Fibroblast of mammary gland (primary cell): ENCODE data around the gene AXL.
A peak's percentile ranks its signal among the peaks of the same experiment; 100 is the strongest.

Experiments used
- DNase-seq: peaks from one replicate; pipeline ENCODE4 v3.0.0-alpha.2; 2010; ENCODE audit warnings: low read depth
- H3K4me3 ChIP-seq: 2 replicates; pipeline ENCODE4 v1.5.1; 2011; ENCODE audit warnings: low read depth, mild to moderate bottlenecking, low read length, moderate library complexity; ENCODE audit not compliant: control insufficient read depth
- TF ChIP-seq, protein P1 (sequence below): conservative IDR thresholded peaks from 2 replicates; pipeline ENCODE4 v1.5.1; 2011; ENCODE audit warnings: low read depth, low read length, inconsistent platforms; ENCODE audit not compliant: control insufficient read depth, insufficient read depth

AXL gene

DNA sequence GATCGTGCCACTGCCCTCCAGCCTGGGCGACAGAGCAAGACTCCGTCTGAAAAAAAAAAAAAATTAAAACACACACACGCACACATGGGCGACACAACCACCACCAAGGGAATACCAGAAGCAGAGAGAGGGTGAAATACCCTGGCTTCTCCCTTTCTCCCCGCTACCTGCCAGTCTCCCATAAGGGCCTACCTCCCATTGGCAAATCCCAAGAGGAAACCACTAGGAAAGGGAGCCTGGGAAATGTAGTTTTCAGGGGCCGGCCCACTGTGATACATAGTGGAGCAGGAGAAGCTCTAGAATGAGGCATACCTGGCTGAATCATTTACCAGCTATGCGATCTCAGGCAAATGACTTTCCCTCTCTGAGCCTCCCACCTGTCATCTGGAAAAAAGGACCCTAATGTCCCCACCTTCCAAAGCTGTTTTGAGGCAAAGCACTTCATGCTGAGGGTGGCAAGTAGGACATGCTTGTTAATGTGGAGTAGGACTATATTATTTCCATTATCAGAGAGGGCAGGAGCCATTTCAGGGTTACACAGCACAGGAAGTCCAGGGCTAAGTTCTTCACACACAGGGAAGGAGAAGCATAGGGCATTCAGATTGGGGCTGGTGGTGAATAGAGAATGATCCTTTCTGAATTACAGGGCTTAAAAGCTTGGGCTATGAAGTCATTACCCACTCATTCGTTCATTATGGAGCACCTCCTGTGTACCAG, 30.8 kb downstream of the AXL start:
- no peak for DNase-seq
- TF ChIP-seq, protein P1, sequence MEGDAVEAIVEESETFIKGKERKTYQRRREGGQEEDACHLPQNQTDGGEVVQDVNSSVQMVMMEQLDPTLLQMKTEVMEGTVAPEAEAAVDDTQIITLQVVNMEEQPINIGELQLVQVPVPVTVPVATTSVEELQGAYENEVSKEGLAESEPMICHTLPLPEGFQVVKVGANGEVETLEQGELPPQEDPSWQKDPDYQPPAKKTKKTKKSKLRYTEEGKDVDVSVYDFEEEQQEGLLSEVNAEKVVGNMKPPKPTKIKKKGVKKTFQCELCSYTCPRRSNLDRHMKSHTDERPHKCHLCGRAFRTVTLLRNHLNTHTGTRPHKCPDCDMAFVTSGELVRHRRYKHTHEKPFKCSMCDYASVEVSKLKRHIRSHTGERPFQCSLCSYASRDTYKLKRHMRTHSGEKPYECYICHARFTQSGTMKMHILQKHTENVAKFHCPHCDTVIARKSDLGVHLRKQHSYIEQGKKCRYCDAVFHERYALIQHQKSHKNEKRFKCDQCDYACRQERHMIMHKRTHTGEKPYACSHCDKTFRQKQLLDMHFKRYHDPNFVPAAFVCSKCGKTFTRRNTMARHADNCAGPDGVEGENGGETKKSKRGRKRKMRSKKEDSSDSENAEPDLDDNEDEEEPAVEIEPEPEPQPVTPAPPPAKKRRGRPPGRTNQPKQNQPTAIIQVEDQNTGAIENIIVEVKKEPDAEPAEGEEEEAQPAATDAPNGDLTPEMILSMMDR, result no peak
- H3K4me3 ChIP-seq, result no peak overlapping the region

DNA sequence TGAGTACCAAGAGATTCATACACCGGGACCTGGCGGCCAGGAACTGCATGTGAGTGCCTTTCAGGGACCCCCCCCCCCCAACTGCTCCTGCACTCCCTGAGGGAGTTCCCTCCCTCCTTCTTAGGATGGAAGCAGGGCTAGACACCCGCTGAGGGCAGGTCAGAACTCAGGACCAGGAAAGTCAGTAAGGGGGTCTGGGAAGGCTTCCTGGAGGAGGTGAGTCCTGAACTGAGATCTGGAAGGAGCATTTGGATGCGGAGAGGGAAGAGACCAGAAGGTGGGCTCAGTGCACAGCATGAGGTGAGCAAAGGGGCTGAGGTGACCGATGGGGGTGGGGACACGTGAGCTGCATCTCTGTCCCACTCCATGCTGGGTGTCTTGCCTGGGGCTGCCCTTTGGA, 34.6 kb downstream of the AXL start:
- TF ChIP-seq, protein P1, result no peak

DNA sequence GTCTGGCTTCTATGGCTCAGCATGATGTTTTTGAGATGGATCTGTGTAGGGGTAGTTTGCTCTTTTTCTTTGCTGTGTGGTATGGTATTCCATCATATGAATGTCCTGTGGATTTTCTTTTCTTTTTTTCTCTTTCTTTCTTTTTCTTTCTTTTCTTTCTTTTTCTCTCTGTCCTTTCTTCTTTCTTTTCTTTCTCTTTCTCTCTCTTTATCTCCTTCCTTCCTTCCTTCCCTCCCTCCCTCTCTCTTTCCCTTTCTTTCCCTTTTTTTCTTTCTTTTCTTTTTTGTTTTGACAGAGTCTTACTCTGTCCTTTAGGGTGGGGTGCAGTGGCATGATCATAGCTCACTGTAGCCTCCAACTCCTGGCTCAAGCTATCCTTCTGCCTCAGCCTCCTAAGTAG, 36.1 kb downstream of the AXL start:
- TF ChIP-seq, protein P1, result no peak
- H3K4me3 ChIP-seq, result no peak overlapping the region
- no peak for DNase-seq

More for the DNA sequence above, 34.6 kb downstream of the AXL start:
- no peak overlapping the region for H3K4me3 ChIP-seq
- no peak for DNase-seq

DNA sequence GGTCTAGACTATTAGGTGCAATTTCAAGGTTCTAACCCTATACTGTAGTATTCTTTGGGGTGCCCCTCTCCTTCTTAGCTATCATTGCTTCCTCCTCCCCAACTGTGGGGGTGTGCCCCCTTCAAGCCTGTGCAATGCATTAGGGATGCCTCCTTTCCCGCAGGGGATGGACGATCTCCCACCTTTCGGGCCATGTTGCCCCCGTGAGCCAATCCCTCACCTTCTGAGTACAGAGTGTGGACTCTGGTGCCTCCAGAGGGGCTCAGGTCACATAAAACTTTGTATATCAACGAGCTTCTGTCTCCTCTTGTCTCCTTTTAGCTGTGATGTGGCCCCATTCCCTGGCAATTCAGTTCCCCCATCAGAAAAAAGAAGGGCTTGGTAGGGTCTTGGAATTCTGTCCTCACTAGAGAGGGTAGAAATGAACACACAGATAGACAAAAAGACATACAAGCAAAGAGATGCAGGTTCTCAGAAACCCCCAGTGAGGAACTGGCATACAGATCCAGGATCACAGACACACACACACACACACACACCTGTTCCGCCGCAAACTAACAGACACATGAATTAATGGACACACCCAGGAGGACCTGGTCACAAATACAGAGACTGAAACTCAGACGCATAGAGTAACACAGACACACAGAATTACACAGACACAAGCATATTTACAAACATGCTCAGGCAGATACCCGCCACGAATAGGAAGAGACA, 42.6 kb downstream of the AXL start:
- DNase-seq, result no peak
- H3K4me3 ChIP-seq, result peak overlapping the region; percentile 63
- TF ChIP-seq, protein P1, result no peak

DNA sequence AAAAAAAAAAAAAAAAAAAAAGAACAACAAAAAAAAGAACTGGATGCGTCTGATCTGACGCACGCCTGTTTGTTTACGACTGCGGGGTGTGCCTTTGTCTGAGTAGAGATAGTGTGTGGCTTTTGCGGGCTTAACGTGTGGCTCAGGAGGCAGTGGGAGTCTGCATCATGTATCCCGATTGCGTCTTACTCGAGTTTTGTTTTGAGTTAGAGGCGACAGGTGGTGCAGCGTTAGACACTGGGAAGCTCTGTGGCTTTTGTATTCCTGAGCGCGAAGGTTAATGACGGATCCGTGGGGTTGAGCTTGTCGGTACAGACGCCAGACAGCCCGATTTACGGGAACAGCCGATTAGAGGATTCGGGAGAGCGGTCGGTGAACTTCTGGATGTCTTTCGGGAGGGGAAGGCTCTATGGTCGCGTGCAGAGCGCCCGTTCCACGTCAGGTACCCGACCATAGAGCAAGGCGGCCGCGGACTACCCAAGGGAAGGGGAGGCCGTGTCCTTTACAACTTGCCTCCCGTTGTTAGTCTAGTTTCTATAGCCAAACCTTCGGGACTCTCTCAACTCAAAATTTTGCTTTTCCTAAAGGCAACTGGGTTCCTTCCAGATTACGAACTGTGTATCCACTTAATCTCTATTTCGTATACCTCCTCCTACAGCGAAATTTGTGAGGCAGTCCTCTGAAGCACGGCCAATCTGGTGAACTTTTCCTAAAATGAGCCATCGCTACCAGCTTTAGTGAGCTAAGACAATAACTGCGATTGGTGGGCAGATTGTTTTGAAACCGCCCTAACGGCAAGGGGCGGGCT, 44.2 kb downstream of the AXL start:
- DNase-seq, result peak; percentile 90
- TF ChIP-seq, protein P1, result no peak
- peak overlapping the region; percentile 63 for H3K4me3 ChIP-seq

DNA sequence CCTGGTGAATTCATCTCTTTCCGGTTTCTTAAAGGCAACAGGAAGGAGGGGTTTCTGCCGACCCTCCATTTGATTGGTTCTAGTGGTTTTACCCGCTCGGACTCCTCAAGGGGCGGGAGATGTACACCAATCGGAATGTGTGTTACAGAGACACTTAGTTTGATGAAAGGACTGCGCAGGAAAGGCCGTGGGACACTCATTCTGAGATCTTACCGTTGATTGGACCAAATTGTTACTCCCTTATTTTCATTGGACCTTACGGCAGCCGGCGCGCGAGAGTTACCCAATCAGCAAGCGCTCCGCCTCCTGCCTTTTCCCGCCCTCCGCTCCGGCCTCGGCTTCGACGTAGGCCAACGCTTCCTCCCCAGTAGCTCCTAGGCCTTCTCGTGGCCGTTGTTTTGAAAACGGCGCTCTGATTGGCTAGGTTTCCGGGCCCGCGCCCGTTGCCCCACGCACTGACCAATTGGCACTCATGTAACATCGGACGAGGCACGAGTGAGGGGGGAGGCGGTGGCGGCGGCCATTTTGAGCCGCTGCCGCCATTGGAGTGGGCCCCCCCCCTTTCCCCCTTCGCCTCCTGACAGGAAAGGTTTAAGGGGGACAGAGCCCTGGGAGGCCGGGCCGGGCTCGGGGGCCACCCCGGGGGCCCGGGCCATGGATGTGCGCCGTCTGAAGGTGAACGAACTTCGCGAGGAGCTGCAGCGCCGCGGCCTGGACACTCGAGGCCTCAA, 45.0 kb downstream of the AXL start, which contains the start of gene HNRNPUL1:
HNRNPUL1 (plus strand) TSS at position 523 of the 731 bp plus-strand sequence; CDS start at position 655, 132 bp downstream.
- TF ChIP-seq, protein P1, result no peak
- peak; percentile 100 for DNase-seq
- peak within 1 kb of the TSS; percentile 88 for H3K4me3 ChIP-seq
